DMS 273 (cell line): ENCODE data around the gene ABCD3.
"Not testable (repeated sequence)": the region's sequence is repeated elsewhere in the genome, so short reads cannot be mapped to it uniquely, and the experiment has no call there.

Experiments
- DNase-seq: peaks from one replicate; lab custom pipeline; 2025; ENCODE audit not compliant: unreplicated experiment; lab: John Stamatoyannopoulos, UW

The ABCD3 gene

GRCh38 chr1:94544706-94545490 lies 126.7 kb downstream of the ABCD3 start:
- peak; percentile 33 for DNase-seq

GRCh38 chr1:94549706-94550105 lies 131.5 kb downstream of the ABCD3 start:
- no peak for DNase-seq

- no peak for DNase-seq
These were observed 132.2 kb downstream of the ABCD3 start for GRCh38 chr1:94550396-94550795.

GRCh38 chr1:94550800-94551241 lies 132.6 kb downstream of the ABCD3 start:
- DNase-seq, result no peak

GRCh38 chr1:94551449-94551848 lies 133.3 kb downstream of the ABCD3 start:
- no peak for DNase-seq

GRCh38 chr1:94552071-94552586 lies 133.9 kb downstream of the ABCD3 start:
- DNase-seq, result no peak

- peak; percentile 68 for DNase-seq
These were observed 135.1 kb downstream of the ABCD3 start for GRCh38 chr1:94553323-94553730.

- peak; percentile 31 for DNase-seq
These were observed 135.7 kb downstream of the ABCD3 start for GRCh38 chr1:94553931-94554330.

- DNase-seq, result peak; percentile 74
These were observed 136.4 kb downstream of the ABCD3 start for GRCh38 chr1:94554580-94554979.

GRCh38 chr1:94555091-94555490 lies 136.9 kb downstream of the ABCD3 start:
- DNase-seq, result no peak

- no peak for DNase-seq
These were observed 141.7 kb downstream of the ABCD3 start for GRCh38 chr1:94559921-94560320.

GRCh38 chr1:94560333-94560732 lies 142.1 kb downstream of the ABCD3 start:
- no peak for DNase-seq

GRCh38 chr1:94562519-94563260 lies 144.5 kb downstream of the ABCD3 start:
- no peak for DNase-seq

- no peak for DNase-seq
These were observed 147.7 kb downstream of the ABCD3 start for GRCh38 chr1:94565901-94566300.

GRCh38 chr1:94566436-94566835 lies 148.2 kb downstream of the ABCD3 start:
- DNase-seq, result not testable (repeated sequence)

GRCh38 chr1:94567975-94568607 lies 149.9 kb downstream of the ABCD3 start:
- DNase-seq, result not testable (repeated sequence)
